ENCODE results near the gene A2M. TPM values are rescaled to one million over a fixed set of nuclear protein-coding genes. Genes with fewer than 3 reads are reported as not detected.

The A2M gene
- total and polyA plus RNA-seq, 2 of the 13 experiments (the other 11 are each of a cell fraction or from before 2014, with no cell fraction given), result 2,807 to 6,551 TPM

DNA sequence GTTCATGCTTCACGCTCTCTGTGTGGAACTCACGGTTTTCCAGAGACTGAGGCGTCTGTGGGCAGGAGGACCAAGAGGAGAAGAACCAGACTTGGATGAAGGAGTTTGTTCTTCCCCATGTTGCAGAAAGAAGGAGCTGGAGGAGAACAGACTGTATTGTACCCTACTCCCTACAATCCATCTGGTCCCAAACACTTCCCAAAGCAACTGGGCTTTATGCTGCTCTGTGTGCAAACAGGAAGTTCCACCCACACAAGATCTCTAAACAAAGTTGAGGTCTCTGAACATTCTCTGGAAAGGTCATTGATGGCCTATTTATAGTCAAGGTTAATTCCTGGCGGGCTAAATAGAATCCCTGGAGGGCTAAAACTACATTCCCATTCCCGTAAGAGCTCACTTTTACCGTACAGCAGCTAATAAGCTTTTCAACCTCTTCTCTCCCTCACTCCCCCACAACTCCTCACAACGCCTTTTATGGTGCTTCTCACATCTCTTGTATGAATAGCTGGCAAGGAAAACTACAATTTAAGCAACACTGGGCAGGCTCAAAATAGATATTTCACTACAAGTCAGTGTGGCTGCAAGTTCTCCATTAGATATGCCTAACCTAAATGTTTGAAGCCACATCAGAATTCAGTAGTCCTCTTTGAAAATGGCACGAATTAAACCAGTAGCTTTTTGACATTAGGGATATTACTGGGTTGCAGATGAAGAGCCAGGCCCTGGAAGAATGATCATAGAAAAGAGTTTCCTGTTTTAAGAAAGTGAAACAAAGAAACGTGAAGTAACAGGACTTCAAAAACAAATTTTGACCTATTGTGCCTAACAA lies at the start of gene A2M (continued):
- TF ChIP-seq, protein P1, sequence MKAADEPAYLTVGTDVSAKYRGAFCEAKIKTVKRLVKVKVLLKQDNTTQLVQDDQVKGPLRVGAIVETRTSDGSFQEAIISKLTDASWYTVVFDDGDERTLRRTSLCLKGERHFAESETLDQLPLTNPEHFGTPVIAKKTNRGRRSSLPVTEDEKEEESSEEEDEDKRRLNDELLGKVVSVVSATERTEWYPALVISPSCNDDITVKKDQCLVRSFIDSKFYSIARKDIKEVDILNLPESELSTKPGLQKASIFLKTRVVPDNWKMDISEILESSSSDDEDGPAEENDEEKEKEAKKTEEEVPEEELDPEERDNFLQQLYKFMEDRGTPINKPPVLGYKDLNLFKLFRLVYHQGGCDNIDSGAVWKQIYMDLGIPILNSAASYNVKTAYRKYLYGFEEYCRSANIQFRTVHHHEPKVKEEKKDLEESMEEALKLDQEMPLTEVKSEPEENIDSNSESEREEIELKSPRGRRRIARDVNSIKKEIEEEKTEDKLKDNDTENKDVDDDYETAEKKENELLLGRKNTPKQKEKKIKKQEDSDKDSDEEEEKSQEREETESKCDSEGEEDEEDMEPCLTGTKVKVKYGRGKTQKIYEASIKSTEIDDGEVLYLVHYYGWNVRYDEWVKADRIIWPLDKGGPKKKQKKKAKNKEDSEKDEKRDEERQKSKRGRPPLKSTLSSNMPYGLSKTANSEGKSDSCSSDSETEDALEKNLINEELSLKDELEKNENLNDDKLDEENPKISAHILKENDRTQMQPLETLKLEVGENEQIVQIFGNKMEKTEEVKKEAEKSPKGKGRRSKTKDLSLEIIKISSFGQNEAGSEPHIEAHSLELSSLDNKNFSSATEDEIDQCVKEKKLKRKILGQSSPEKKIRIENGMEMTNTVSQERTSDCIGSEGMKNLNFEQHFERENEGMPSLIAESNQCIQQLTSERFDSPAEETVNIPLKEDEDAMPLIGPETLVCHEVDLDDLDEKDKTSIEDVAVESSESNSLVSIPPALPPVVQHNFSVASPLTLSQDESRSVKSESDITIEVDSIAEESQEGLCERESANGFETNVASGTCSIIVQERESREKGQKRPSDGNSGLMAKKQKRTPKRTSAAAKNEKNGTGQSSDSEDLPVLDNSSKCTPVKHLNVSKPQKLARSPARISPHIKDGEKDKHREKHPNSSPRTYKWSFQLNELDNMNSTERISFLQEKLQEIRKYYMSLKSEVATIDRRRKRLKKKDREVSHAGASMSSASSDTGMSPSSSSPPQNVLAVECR (CRISPR knock-in tag; IDR thresholded peaks at IDR 0.05; ENCODE audit: borderline replicate concordance), result peak; percentile 72; the same call in 1 of the 2 replicates
- TF ChIP-seq IKZF4 (CRISPR knock-in tag; IDR thresholded peaks at IDR 0.05; ENCODE audit: borderline replicate concordance, low read depth, not compliant biosample characterization) (no peak), ELF3 (CRISPR knock-in tag; IDR thresholded peaks at IDR 0.05) (peak; percentile 96), KAT8 (CRISPR knock-in tag; IDR thresholded peaks at IDR 0.05) (peak; percentile 85), AKAP8 (CRISPR knock-in tag; IDR thresholded peaks at IDR 0.05) (0 out of 2 replicates have a peak, but pooled peaks have one; percentile 36), HNRNPL (IDR thresholded peaks at IDR 0.05; ENCODE audit: low read depth, low read length) (peak; percentile 50; the same call in 1 of the 2 replicates), HOXA5 (CRISPR knock-in tag; IDR thresholded peaks at IDR 0.05) (peak; percentile 79), ZBTB20 (CRISPR knock-in tag; IDR thresholded peaks at IDR 0.05; ENCODE audit: borderline replicate concordance, low read depth) (peak; percentile 80; the same call in 1 of the 2 replicates)
- TF ChIP-seq, protein P2, sequence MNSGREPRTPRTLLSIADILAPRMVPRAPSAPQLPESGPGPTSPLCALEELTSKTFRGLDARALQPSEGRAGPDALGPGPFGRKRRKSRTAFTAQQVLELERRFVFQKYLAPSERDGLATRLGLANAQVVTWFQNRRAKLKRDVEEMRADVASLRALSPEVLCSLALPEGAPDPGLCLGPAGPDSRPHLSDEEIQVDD (CRISPR knock-in tag; IDR thresholded peaks at IDR 0.05; ENCODE audit: borderline replicate concordance), result no peak
- TF ChIP-seq, protein P3, sequence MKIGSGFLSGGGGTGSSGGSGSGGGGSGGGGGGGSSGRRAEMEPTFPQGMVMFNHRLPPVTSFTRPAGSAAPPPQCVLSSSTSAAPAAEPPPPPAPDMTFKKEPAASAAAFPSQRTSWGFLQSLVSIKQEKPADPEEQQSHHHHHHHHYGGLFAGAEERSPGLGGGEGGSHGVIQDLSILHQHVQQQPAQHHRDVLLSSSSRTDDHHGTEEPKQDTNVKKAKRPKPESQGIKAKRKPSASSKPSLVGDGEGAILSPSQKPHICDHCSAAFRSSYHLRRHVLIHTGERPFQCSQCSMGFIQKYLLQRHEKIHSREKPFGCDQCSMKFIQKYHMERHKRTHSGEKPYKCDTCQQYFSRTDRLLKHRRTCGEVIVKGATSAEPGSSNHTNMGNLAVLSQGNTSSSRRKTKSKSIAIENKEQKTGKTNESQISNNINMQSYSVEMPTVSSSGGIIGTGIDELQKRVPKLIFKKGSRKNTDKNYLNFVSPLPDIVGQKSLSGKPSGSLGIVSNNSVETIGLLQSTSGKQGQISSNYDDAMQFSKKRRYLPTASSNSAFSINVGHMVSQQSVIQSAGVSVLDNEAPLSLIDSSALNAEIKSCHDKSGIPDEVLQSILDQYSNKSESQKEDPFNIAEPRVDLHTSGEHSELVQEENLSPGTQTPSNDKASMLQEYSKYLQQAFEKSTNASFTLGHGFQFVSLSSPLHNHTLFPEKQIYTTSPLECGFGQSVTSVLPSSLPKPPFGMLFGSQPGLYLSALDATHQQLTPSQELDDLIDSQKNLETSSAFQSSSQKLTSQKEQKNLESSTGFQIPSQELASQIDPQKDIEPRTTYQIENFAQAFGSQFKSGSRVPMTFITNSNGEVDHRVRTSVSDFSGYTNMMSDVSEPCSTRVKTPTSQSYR (CRISPR knock-in tag; IDR thresholded peaks at IDR 0.05; ENCODE audit: borderline replicate concordance), result peak; percentile 44; the same call in 1 of the 2 replicates
- TF ChIP-seq, protein P4, sequence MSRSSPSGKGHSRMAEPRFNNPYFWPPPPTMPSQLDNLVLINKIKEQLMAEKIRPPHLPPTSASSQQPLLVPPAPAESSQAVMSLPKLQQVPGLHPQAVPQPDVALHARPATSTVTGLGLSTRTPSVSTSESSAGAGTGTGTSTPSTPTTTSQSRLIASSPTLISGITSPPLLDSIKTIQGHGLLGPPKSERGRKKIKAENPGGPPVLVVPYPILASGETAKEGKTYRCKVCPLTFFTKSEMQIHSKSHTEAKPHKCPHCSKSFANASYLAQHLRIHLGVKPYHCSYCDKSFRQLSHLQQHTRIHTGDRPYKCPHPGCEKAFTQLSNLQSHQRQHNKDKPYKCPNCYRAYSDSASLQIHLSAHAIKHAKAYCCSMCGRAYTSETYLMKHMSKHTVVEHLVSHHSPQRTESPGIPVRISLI (CRISPR knock-in tag; IDR thresholded peaks at IDR 0.05; ENCODE audit: borderline replicate concordance), result no peak
- TF ChIP-seq, protein P5, sequence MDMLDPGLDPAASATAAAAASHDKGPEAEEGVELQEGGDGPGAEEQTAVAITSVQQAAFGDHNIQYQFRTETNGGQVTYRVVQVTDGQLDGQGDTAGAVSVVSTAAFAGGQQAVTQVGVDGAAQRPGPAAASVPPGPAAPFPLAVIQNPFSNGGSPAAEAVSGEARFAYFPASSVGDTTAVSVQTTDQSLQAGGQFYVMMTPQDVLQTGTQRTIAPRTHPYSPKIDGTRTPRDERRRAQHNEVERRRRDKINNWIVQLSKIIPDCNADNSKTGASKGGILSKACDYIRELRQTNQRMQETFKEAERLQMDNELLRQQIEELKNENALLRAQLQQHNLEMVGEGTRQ (IDR thresholded peaks at IDR 0.05; ENCODE audit: low read depth, low read length), result no peak
- TF ChIP-seq, protein P5 (CRISPR knock-in tag; IDR thresholded peaks at IDR 0.05; ENCODE audit: borderline replicate concordance), result no peak

All from HepG2 (cell line).